Measurements from ENCODE around the gene TANGO2. TPM values are rescaled to one million over a fixed set of nuclear protein-coding genes. Genes with fewer than 3 reads are reported as not detected.

TANGO2 gene
- total RNA-seq, 1 experiment from 2014 or later: 33.5 TPM

GRCh38 chr22:19997561-19998231, 23.2 kb upstream of the TANGO2 start:
- no peaks in the 10 kb centered on the region for H3K4me1 Mint-ChIP-seq (ENCODE audit: low read depth, unreplicated experiment)
- intact Hi-C loops (cut with micrococcal nuclease; ENCODE audit: unreplicated experiment): no loop called here
- no TSS peak for BruUV-seq (replicated peaks)
- CTCF ChIA-PET: no interaction called here
- DNase-seq: no peak
- H3K4me3 Mint-ChIP-seq (ENCODE audit: low read depth, unreplicated experiment): no peak overlapping the region
- no peaks in the 10 kb centered on the region for H3K9me3 Mint-ChIP-seq (ENCODE audit: low read depth, unreplicated experiment)
- no peaks in the 10 kb centered on the region for H3K36me3 Mint-ChIP-seq (ENCODE audit: insufficient read depth, unreplicated experiment)
- no peak overlapping the region for H3K27ac Mint-ChIP-seq (ENCODE audit: unreplicated experiment)
- TF ChIP-seq, protein P1, sequence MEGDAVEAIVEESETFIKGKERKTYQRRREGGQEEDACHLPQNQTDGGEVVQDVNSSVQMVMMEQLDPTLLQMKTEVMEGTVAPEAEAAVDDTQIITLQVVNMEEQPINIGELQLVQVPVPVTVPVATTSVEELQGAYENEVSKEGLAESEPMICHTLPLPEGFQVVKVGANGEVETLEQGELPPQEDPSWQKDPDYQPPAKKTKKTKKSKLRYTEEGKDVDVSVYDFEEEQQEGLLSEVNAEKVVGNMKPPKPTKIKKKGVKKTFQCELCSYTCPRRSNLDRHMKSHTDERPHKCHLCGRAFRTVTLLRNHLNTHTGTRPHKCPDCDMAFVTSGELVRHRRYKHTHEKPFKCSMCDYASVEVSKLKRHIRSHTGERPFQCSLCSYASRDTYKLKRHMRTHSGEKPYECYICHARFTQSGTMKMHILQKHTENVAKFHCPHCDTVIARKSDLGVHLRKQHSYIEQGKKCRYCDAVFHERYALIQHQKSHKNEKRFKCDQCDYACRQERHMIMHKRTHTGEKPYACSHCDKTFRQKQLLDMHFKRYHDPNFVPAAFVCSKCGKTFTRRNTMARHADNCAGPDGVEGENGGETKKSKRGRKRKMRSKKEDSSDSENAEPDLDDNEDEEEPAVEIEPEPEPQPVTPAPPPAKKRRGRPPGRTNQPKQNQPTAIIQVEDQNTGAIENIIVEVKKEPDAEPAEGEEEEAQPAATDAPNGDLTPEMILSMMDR (IDR thresholded peaks at IDR 0.05; ENCODE audit: unreplicated experiment): no peak
- H3K27me3 Mint-ChIP-seq (ENCODE audit: unreplicated experiment): no peaks in the 10 kb centered on the region

DNA sequence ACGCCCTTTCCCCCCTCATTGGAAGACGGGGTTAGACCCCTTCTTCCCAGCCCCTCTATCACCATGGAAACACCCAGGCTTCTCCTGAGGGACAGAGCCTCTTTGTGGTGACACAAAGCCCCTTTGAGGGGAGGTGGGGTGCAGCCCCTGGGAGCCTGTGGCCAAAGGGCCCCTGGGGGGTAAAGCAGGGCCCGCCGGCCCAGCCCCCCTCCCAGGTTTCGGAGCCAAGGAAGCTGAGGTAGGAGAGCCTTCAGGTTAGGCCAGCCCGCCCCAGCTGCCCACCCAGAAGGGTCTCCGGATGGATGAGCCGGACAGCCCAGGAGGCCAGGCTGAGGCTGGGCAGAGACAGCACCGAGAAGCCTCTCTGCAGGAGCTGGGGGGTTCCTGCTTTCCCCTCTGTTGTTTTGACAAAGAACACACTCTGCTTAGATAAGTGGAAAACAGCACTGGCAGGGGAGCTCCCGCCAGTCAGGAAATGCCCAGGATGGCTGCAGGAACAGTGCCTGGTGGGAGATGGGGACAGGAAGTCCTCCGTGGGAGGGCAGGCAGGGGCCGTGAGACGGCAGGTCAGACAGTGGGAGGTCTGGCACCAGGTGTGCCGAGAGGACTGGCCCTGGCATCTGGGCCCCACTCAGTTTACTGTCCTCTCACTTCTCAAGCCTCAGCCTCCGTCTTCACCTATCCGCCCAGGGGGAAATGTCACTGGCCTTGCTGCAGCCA, 22.5 kb upstream of the TANGO2 start:
- no peaks in the 10 kb centered on the region for H3K27me3 Mint-ChIP-seq (ENCODE audit: unreplicated experiment)
- intact Hi-C loops (cut with micrococcal nuclease; ENCODE audit: unreplicated experiment): no loop called here
- no peaks in the 10 kb centered on the region for H3K36me3 Mint-ChIP-seq (ENCODE audit: insufficient read depth, unreplicated experiment)
- H3K4me3 Mint-ChIP-seq (ENCODE audit: low read depth, unreplicated experiment): no peak overlapping the region
- CTCF ChIA-PET: interaction anchor here (0.7 kb wide), 1 partner anchor 8 kb away, joined by 8 read pairs; no protein-coding TSS in a partner anchor
- no peak for DNase-seq
- BruUV-seq (replicated peaks): no TSS peak
- peaks cover 4% of the 10 kb centered on the region for H3K9me3 Mint-ChIP-seq (ENCODE audit: low read depth, unreplicated experiment)
- no peak overlapping the region for H3K27ac Mint-ChIP-seq (ENCODE audit: unreplicated experiment)
- TF ChIP-seq, protein P1 (IDR thresholded peaks at IDR 0.05; ENCODE audit: unreplicated experiment): no peak
- H3K4me1 Mint-ChIP-seq (ENCODE audit: low read depth, unreplicated experiment): no peaks in the 10 kb centered on the region

DNA sequence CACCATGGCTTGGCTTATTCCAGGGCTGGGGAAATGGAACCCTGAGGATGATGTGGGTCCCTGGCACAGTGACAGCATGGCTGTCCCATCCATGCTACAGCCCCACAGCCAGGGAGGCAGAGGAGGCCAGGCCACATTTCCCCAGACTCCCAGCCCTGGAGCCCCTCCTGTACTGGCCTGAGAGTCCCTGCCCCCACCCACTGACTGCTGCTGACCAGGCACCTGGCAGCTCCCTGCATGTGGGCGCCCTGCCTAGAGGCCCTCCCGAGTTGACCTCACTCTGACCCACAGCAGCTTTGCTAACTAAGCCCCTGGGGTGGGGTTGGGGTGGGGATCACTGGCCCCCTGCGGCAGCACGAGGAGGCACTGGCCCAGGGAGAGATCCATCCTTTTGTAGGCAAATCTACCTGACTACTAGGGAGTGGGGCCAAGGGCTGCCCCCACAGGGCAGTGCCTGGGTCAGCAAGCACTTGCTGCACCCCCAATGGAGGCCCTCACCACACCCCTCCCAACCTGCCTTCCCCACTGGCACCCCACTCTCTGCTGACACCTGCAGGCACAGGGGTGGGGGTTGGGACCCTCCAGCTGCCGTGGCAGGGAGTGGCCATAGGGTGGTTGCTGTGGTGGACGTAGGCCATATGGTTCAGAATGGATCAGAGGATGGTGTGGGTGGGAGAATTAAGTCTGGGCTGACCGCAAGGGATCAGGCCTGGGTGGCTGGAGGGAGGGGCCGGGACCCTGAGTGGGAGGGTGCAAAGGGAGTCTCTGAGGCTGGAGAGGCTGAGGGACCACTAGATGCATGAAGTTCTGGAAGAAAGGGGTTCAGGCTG, 21.7 kb upstream of the TANGO2 start:
- intact Hi-C loops (cut with micrococcal nuclease; ENCODE audit: unreplicated experiment): no loop called here
- DNase-seq: no peak
- no peak overlapping the region for H3K27ac Mint-ChIP-seq (ENCODE audit: unreplicated experiment)
- H3K9me3 Mint-ChIP-seq (ENCODE audit: low read depth, unreplicated experiment): peaks cover 7% of the 10 kb centered on the region
- no peaks in the 10 kb centered on the region for H3K4me1 Mint-ChIP-seq (ENCODE audit: low read depth, unreplicated experiment)
- BruUV-seq (replicated peaks): no TSS peak
- TF ChIP-seq, protein P1 (IDR thresholded peaks at IDR 0.05; ENCODE audit: unreplicated experiment): no peak
- CTCF ChIA-PET: interaction anchor here (0.7 kb wide), 1 partner anchor 9 kb away, joined by 8 read pairs; no protein-coding TSS in a partner anchor
- H3K27me3 Mint-ChIP-seq (ENCODE audit: unreplicated experiment): no peaks in the 10 kb centered on the region
- H3K4me3 Mint-ChIP-seq (ENCODE audit: low read depth, unreplicated experiment): no peak overlapping the region
- no peaks in the 10 kb centered on the region for H3K36me3 Mint-ChIP-seq (ENCODE audit: insufficient read depth, unreplicated experiment)

DNA sequence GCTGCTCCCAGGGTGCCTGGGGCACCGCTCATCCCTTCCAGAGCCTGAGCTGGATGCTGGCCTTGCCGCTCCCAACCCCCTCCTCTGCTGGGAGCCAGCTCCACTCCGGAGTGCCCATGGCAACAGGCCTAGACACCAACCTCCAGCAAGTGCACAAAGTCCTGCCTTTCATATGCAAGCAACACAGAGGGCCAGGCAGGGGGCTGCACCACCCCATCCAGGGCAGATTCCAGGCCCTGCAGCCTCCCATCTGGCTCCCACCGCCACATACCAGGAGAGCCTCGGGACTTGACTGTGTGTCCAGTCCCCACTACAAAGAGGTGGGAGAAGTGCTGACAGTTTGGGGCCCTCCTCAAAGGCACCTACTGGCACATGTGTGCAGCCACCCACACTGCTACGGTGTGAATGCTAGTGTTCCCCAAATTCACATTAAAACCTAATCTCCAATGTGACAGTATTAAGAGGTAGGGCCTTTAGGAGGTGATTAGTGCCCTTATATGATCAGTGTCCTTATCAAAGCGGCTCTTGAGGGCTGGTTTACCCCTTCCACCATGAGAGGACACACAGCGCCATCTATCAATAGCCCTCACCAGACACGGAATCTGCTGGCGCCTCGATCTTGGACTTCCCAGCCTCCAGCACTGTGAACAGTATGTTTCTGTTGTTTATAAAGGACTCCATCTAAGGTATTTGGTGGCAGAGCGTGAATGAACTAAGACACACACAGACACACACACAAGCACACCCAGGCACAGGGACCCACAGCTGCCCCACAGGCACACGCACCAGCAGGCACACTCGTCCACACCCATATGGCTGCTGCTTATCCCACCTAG, 20.4 kb upstream of the TANGO2 start:
- intact Hi-C loops (cut with micrococcal nuclease; ENCODE audit: unreplicated experiment): no loop called here

More for the DNA sequence above, 20.4 kb upstream of the TANGO2 start:
- TF ChIP-seq, protein P1 (IDR thresholded peaks at IDR 0.05; ENCODE audit: unreplicated experiment): no peak
- DNase-seq: no peak
- BruUV-seq (replicated peaks): no TSS peak
- H3K27me3 Mint-ChIP-seq (ENCODE audit: unreplicated experiment): no peaks in the 10 kb centered on the region
- H3K4me3 Mint-ChIP-seq (ENCODE audit: low read depth, unreplicated experiment): no peak overlapping the region
- H3K27ac Mint-ChIP-seq (ENCODE audit: unreplicated experiment): no peak overlapping the region
- peaks cover 10% of the 10 kb centered on the region for H3K9me3 Mint-ChIP-seq (ENCODE audit: low read depth, unreplicated experiment)
- H3K4me1 Mint-ChIP-seq (ENCODE audit: low read depth, unreplicated experiment): no peaks in the 10 kb centered on the region
- CTCF ChIA-PET: no interaction called here
- H3K36me3 Mint-ChIP-seq (ENCODE audit: insufficient read depth, unreplicated experiment): no peaks in the 10 kb centered on the region

Measured in Calu3 (cell line).